Nasal cavity respiratory epithelium epithelial cell of viscerocranial mucosa (primary cell): ENCODE data around the gene DAZ4. TPM values are rescaled to one million over a fixed set of nuclear protein-coding genes. Genes with fewer than 3 reads are reported as not detected.

Experiments
- total RNA-seq: library from RNA; depleted of rRNA; stranded (reverse); fragments of >200 nt; gene quantifications from 2 replicates; pipeline ENCODE4 v1.2.3, GENCODE V29; 2014

Gene DAZ4
- not detected in 2 replicates for total RNA-seq

GRCh38 chrY:24833619-24834018 lies at the start of gene DAZ4:
DAZ4 (plus strand) TSS chrY:24833919; CDS start chrY:24834127, 208 bp downstream.

GRCh38 chrY:24813293-24813692 lies 20.4 kb upstream of the DAZ4 start, which contains the start of gene DAZ3:
DAZ3 (minus strand) TSS chrY:24813393; CDS start chrY:24813185, 208 bp downstream.

Other genes with a start within 250 kb of the DAZ4 start
- gene BPY2B, start 215.9 kb upstream of the DAZ4 start, total RNA-seq = not detected in 2 replicates
- gene DAZ3, start 20.5 kb upstream of the DAZ4 start, total RNA-seq = not detected in 2 replicates
- not detected in 2 replicates for gene BPY2C, start 218.2 kb downstream of the DAZ4 start, total RNA-seq